DND-41 (cell line): ENCODE measurements around the gene FANCE.

ENCODE experiments used
- EZH2 ChIP-seq: IDR thresholded peaks from 3 replicates; pipeline ENCODE4 v1.6.1; 2012; ENCODE audit warnings: borderline replicate concordance, low read depth, mild to moderate bottlenecking, moderate library complexity, low read length, inconsistent platforms; ENCODE audit not compliant: severe bottlenecking
- TF ChIP-seq, protein P1 (sequence below): IDR thresholded peaks from 2 replicates; pipeline ENCODE4 v1.5.1; 2012; ENCODE audit warnings: borderline replicate concordance, low read length, moderate library complexity, mild to moderate bottlenecking; ENCODE audit not compliant: poor library complexity, severe bottlenecking; ENCODE audit errors: extremely low read depth

DNA sequence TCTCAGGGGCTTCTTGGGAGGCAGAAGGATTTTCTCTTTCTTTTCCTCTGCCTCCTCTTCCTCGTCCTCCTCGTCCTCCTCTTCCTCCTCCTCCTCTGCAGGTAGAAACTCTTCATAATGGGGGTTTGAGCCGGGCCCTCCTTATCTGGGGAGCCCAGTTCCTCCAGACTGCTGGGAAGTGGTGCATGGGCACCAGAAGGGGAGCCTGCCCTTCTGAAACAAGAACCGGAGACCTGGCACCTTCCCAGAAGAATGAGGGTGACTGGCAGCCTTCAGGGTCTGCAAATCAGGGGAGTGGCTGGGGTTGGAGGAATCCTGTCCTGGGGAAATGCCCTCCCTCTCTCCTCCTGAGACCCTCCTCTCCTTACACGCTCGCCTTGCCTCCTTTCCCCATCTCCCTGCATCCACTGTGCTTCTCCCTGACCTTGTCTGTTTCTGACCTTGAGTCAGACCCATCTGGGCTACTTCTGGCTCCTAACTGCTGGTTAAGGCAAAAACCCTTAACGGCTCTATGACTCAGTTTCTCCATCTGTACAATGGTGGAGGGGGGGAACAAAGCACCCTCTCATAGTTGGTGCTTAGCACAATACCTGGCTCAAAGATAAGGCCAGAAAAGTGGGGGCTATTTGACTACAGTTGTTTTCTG is 58.9 kb downstream of the FANCE start:
- TF ChIP-seq, protein P1, sequence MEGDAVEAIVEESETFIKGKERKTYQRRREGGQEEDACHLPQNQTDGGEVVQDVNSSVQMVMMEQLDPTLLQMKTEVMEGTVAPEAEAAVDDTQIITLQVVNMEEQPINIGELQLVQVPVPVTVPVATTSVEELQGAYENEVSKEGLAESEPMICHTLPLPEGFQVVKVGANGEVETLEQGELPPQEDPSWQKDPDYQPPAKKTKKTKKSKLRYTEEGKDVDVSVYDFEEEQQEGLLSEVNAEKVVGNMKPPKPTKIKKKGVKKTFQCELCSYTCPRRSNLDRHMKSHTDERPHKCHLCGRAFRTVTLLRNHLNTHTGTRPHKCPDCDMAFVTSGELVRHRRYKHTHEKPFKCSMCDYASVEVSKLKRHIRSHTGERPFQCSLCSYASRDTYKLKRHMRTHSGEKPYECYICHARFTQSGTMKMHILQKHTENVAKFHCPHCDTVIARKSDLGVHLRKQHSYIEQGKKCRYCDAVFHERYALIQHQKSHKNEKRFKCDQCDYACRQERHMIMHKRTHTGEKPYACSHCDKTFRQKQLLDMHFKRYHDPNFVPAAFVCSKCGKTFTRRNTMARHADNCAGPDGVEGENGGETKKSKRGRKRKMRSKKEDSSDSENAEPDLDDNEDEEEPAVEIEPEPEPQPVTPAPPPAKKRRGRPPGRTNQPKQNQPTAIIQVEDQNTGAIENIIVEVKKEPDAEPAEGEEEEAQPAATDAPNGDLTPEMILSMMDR, result no peak
- no peak for TF ChIP-seq EZH2
